Calu3 (cell line): ENCODE measurements around the gene LDAH. TPM values are rescaled to one million over a fixed set of nuclear protein-coding genes. Genes with fewer than 3 reads are reported as not detected.

Experiments used
- BruUV-seq: library from RNA; stranded (reverse); fragments of 400-500 nt; replicated peaks from 2 replicates; lab custom pipeline; 2021; lab: Mats Ljungman, UMichigan
- CTCF ChIA-PET: fragments of 300-600 bp; sonication (Branson Sonifier 250); formaldehyde crosslinking; loops from one replicate; lab custom pipeline; 2022; ENCODE audit warnings: antibody characterized with exemption; lab: Charles Lee
- DNase-seq: peaks from one replicate; pipeline ENCODE4 v3.0.0; 2022
- H3K27ac Mint-ChIP-seq: one replicate; pipeline ENCODE4 v1.8.0; 2022; ENCODE audit warnings: mixed read lengths; ENCODE audit not compliant: unreplicated experiment
- H3K27me3 Mint-ChIP-seq: one replicate; pipeline ENCODE4 v1.8.0; 2022; ENCODE audit warnings: mixed read lengths; ENCODE audit not compliant: unreplicated experiment
- H3K36me3 Mint-ChIP-seq: one replicate; pipeline ENCODE4 v1.8.0; 2022; ENCODE audit warnings: mild to moderate bottlenecking, moderate library complexity, mixed read lengths; ENCODE audit not compliant: insufficient read depth, unreplicated experiment
- H3K4me1 Mint-ChIP-seq: one replicate; pipeline ENCODE4 v1.8.0; 2022; ENCODE audit warnings: mild to moderate bottlenecking, low read depth, mixed read lengths; ENCODE audit not compliant: unreplicated experiment
- H3K4me3 Mint-ChIP-seq: one replicate; pipeline ENCODE4 v1.8.0; 2022; ENCODE audit warnings: mild to moderate bottlenecking, low read depth, moderate library complexity, mixed read lengths; ENCODE audit not compliant: unreplicated experiment
- H3K9me3 Mint-ChIP-seq: one replicate; pipeline ENCODE4 v1.8.0; 2022; ENCODE audit warnings: low read depth, mixed read lengths; ENCODE audit not compliant: unreplicated experiment
- CTCF ChIP-seq: fragments of 200-600 bp; IDR thresholded peaks from one replicate; pipeline ENCODE4 v1.8.0; 2022; ENCODE audit warnings: antibody characterized with exemption; ENCODE audit not compliant: unreplicated experiment
- intact Hi-C: fragments of 100-400 bp; cut with micrococcal nuclease; formaldehyde crosslinking; loops from one replicate; pipeline ENCODE4 v1.10.0; 2022; ENCODE audit not compliant: unreplicated experiment
- total RNA-seq: library from RNA; stranded (reverse); gene quantifications from 2 replicates; pipeline ENCODE4 v1.2.3, GENCODE V29; 2022

The LDAH gene
- total RNA-seq, 1 experiment from 2014 or later = 18.1 TPM

GRCh38 chr2:20653695-20654534, 169.0 kb downstream of the LDAH start:
- intact Hi-C loops = no loop called here
- no peak for TF ChIP-seq CTCF
- CTCF ChIA-PET = interaction anchor here (0.7 kb wide), 1 partner anchor 310 kb away, joined by 7 read pairs; no protein-coding TSS in a partner anchor

GRCh38 chr2:20652673-20653575, 170.0 kb downstream of the LDAH start:
- H3K27me3 Mint-ChIP-seq = peaks cover 39% of the 10 kb centered on the region

More at GRCh38 chr2:20653695-20654534, 169.0 kb downstream of the LDAH start:
- no TSS peak for BruUV-seq
- peaks cover 20% of the 10 kb centered on the region for H3K36me3 Mint-ChIP-seq
- no peak for DNase-seq
- H3K9me3 Mint-ChIP-seq = no peaks in the 10 kb centered on the region
- peaks cover 49% of the 10 kb centered on the region for H3K27me3 Mint-ChIP-seq
- no peak overlapping the region for H3K4me3 Mint-ChIP-seq
- peaks cover 16% of the 10 kb centered on the region for H3K4me1 Mint-ChIP-seq
- H3K27ac Mint-ChIP-seq = no peak overlapping the region

GRCh38 chr2:20652141-20652540, 170.8 kb downstream of the LDAH start:
- H3K9me3 Mint-ChIP-seq = no peaks in the 10 kb centered on the region
- no peak overlapping the region for H3K4me3 Mint-ChIP-seq
- no TSS peak for BruUV-seq
- H3K27me3 Mint-ChIP-seq = peaks cover 32% of the 10 kb centered on the region
- CTCF ChIA-PET = interaction anchor here (2.5 kb wide), 1 partner anchor 9 kb away, joined by 12 read pairs; no protein-coding TSS in a partner anchor
- H3K27ac Mint-ChIP-seq = no peak overlapping the region
- no peak for TF ChIP-seq CTCF
- DNase-seq = no peak
- intact Hi-C loops = no loop called here
- peaks cover 23% of the 10 kb centered on the region for H3K4me1 Mint-ChIP-seq
- peaks cover 20% of the 10 kb centered on the region for H3K36me3 Mint-ChIP-seq

More at GRCh38 chr2:20652673-20653575, 170.0 kb downstream of the LDAH start:
- no peak overlapping the region for H3K4me3 Mint-ChIP-seq
- peaks cover 23% of the 10 kb centered on the region for H3K4me1 Mint-ChIP-seq
- intact Hi-C loops = no loop called here
- CTCF ChIA-PET = interaction anchor here (2.5 kb wide), 1 partner anchor 8 kb away, joined by 12 read pairs; no protein-coding TSS in a partner anchor
- H3K9me3 Mint-ChIP-seq = no peaks in the 10 kb centered on the region
- no TSS peak for BruUV-seq
- no peak for TF ChIP-seq CTCF
- no peak overlapping the region for H3K27ac Mint-ChIP-seq
- H3K36me3 Mint-ChIP-seq = peaks cover 20% of the 10 kb centered on the region
- DNase-seq = no peak

GRCh38 chr2:20651731-20652099, 171.2 kb downstream of the LDAH start:
- CTCF ChIA-PET = interaction anchor here (0.9 to 2.5 kb wide), 9 partner anchors 10 to 272 kb away, joined by 3 to 12 read pairs (median 6); no protein-coding TSS in a partner anchor
- intact Hi-C loops = no loop called here
- TF ChIP-seq CTCF = no peak
- peaks cover 27% of the 10 kb centered on the region for H3K27me3 Mint-ChIP-seq
- no TSS peak for BruUV-seq
- H3K36me3 Mint-ChIP-seq = peaks cover 20% of the 10 kb centered on the region
- no peak for DNase-seq
- no peaks in the 10 kb centered on the region for H3K9me3 Mint-ChIP-seq
- peaks cover 23% of the 10 kb centered on the region for H3K4me1 Mint-ChIP-seq
- peak overlapping the region; percentile 82 for H3K4me3 Mint-ChIP-seq
- H3K27ac Mint-ChIP-seq = peak overlapping the region; percentile 59
